ENCODE results near the gene IPO9.

GRCh38 chr1:201884425-201884824 lies 55.5 kb downstream of the IPO9 start:
- TF ChIP-seq CTCF (IDR thresholded peaks at IDR 0.05; ENCODE audit: poor library complexity) (no peak), EZH2phosphoT487 (IDR thresholded peaks at IDR 0.05; ENCODE audit: low read depth, severe bottlenecking, unreplicated experiment) (no peak), EZH2 (IDR thresholded peaks at IDR 0.05; ENCODE audit: borderline replicate concordance) (no peak)

Measured in hepatocyte (in vitro differentiated cells).